ENCODE measurements around the gene INAVA. TPM values are rescaled to one million over a fixed set of nuclear protein-coding genes. Genes with fewer than 3 reads are reported as not detected.
"Not testable (repeated sequence)": the region's sequence is repeated elsewhere in the genome, so short reads cannot be mapped to it uniquely, and the experiment has no call there.

The INAVA gene
- total RNA-seq, 1 donor from 2014 or later, result not detected

DNA sequence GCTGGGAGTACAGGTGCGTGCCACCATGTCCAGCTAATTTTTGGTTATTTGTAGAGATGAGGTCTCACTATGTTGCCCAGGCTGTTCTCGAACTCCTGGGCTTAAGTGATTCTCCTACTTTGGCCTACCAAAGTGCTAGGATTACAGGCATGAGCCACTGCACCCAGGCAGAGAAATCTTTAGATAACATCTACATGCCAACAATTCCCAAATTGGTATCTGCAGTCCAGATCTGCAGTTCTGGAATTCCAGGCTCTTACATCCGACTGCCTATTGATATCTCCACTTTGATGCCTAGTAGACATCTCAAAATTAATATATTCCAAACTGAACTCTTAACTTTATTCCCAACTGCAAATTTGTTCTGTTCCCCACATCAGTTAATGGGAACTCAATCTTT is 23.3 kb downstream of the INAVA start:
- DNase-seq (ENCODE audit: low read depth in 2 of 2), result no peak

DNA sequence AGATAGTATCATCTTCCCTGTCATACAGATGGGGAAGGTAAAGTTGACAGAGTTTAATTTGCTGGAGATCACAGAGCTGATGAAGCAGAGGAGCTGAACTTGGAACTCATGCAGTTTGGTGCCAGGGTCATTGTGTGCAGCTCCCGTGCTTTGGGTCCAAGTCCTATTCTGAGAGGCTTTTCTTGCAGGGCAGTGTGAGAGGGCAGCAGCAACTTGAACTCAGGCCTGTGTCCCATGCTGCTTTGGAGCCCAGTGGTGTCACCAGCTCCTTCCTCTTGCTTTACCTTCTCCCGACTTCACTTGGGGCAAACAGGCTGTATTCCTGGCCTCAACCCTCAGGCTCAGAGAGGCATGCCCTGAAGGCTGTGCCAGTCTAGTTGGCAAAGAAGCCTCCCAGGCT is 24.7 kb downstream of the INAVA start:
- no peak for DNase-seq (ENCODE audit: low read depth in 2 of 2)

DNA sequence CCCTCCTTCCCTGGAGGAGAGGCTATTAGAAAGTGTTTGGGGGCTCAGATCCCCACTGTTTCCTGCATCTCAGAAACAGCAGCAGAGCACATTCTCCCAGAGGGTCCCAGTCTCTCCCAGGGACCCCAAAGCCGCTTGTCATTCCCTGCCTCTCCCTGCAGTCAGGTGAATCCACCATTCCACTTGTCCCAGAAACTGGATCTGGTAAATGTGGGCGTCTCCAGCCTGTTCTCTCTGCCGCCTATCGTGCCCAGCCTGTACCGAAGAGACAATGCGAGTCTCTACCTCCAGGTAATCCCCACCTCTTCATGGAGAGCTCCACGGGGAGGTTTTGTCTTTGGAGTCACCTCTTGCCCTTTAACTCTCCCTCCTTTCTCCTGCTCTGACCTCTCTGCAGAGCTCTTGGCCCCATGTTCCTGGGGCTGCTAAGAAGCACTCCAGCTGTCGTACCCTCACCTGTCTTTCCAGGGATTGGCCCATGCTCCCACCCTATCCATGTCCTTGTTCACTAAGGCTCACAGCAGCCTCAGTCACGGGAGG is 26.9 kb downstream of the INAVA start:
- DNase-seq (ENCODE audit: low read depth in 2 of 2), result no peak

DNA sequence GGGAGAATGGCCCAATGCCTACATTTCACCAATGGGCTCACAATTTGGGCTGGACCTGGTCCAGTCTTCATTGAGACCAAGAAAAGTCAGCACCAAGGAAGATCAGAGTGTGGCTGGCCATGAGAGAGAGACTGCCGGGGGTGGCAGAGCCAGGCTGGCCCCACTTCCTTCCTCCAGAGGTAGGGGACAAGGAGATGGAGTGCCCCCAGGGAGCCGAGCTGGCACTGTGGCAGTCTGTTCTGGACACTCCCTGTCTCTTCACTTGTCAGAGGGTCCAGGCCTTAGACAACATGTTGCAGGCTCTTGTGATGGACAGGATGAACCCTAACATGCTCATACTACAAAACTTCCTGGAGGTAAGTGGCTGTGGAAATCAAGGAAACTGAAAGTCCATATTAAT is 27.7 kb downstream of the INAVA start:
- no peak for DNase-seq (ENCODE audit: low read depth in 2 of 2)

DNA sequence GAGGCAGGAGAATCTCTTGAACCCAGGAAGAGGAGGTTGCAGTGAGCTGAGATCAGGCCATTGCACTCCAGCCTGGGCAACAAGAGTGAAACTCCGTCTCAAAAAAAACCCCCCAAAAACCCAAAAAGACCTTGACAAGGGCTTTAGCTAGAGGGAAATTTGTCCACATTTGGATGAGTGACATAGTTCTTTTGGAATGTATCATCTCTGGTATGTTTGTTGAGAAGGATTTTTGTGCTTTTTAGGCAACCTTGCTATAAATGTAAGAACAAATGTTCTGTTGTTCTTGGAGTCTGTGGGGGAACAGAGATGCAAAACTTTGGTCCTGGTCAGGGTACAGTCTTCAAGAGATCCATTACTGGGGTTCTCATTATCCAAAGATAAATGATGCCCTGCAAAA is 28.9 kb downstream of the INAVA start:
- no peak for DNase-seq (ENCODE audit: low read depth in 2 of 2)

DNA sequence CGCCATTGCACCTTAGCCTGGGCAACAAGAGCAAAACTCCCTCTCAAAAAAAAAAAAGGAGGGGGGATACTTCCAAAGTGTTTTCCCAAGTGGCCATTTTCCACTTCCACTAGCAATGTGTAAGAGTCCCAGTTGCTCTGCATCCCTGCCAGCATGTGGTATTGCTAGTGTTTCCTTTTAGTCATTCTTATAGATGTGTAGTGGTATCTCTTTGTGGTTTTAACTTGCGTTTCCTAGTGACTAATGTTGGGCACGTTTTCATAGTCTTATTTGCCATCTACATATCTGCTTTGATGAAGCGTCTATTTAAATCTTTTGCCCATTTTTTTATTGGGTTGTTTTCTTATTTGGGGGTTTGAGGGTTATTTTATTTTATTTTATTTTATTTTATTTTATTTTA is 31.1 kb downstream of the INAVA start:
- no peak for DNase-seq (ENCODE audit: low read depth in 2 of 2)

DNA sequence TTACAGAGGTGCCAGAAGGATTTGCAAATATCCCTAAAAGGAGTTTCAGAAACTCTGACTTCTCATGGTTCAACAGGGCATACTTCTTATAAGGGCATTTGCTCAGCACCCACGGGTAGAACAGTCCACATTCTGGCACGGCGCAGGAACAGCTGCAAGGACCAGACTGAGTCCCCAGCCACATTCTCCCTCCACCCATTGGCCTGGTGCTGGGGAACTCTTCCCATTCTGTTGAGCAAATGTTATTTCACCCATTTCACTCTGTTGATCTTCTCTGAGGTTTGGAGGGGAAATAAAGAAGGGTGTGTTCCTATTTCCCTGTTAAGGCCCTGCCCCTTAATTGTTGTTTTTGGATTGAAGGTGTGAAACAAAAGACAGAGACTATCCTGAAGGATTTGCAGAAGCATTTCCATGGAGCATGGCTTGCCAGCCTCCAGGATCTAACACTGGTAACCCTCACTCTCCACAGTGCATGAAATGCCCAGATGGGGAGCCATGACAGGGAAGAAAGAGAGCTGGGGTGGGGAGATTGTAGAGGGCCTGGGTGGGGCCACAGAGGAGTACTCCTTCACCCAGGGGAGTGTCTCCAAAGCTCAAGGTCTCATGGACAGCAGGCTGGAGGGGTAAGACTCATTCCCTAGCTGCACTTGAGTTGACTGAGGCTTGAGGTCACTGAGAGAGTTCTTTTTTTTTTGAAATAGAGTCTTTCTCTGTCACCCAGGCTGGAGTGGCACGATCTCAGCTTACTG is 35.0 kb downstream of the INAVA start:
- DNase-seq (ENCODE audit: low read depth in 2 of 2), result no peak

DNA sequence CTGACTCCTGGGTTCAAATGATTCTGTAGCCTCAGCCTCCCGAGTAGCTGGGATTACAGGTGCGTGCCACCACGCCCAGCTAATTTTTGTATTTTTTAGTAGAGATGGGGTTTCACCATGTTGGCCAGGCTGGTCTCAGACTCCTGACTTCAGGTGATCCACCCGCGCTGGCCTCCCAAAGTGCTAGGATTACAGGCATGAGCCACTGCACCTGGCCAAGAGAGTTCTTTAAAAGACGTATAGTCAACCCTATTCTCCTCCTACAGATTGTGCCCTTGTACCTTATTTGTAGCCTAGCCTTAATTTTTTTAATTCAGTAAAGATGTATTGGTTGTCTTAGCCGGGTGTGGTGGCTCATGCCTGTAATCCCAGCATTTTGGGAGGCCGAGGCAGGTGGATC is 35.6 kb downstream of the INAVA start:
- not testable (repeated sequence) for DNase-seq (ENCODE audit: low read depth in 2 of 2)

DNA sequence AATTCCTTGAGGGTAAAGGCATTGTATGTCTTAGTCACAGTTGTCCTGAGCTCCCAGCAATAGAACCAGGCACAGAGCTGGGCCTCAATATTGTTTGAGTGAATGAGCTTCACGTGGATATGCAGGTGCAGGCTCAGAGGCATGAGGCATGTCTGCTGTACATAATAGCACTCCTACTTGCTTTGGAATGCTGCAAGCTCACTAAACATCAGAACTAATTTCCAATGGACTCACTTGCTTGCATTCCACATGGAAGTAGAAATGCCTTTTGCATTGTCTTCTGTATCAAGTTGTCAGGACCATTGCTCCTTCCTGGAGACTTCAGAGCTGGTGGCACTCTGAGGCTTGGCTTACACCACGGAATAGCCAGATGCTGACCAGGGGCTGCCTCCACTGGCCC is 37.1 kb downstream of the INAVA start:
- DNase-seq (ENCODE audit: low read depth in 2 of 2), result no peak

DNA sequence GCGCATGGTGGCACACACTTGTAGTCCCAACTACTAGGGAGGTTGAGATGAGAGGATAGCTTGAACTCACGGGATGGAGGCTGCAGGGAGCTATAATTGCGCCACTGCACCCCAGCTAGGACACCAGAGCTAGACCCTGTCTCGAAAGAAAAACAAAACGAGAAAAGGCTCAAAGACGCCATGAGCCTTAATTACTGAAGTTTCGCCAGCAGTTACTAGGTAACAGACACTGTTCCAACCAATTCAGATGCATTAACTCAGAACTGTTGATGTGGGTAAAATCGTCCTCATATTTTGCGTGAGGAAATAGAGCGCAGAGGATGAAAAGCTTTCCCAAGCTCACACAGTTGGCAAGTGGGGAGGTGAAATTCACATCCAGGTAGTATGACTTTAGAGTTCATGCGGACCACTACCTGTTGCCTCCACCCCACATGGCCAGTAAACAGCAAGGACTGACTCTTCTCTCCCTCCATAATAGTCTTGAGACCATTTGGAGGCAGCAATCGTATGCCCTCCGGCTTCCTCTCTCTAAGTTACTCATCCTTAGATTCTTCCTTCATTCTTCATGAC is 40.1 kb downstream of the INAVA start:
- DNase-seq (ENCODE audit: low read depth in 2 of 2), result no peak

DNA sequence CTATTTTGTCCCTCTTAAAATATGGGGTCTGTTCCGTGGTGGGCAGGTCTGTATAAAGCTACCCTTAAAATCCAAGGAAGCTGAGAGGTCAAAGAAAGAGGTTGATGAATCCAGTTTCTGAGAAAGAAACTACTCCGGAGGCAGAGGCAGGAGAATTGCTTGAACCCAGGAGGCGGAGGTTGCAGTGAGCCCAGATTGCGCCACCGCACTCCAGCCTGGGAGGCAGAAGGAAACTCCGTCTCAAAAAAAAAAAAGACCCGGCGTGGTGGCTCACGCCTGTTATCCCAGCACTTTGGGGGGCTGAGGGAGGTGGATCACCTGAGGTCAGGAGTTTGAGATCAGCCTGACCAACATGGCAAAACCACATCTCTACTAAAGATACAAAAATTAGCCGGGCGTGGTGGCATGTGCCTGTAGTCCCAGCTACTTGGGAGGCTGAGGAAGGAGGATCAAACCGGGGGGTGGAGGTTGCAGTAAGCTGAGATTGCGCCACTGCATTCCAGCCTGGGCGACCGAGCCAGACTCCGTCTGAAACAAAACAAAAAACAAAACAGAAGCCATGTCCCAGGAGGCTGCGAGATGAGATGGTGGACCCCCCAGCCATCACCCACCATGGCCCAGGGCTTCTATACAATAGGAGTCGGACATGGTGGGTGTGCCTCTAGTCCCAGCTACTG is 40.7 kb downstream of the INAVA start:
- not testable (repeated sequence) for DNase-seq (ENCODE audit: low read depth in 2 of 2)

DNA sequence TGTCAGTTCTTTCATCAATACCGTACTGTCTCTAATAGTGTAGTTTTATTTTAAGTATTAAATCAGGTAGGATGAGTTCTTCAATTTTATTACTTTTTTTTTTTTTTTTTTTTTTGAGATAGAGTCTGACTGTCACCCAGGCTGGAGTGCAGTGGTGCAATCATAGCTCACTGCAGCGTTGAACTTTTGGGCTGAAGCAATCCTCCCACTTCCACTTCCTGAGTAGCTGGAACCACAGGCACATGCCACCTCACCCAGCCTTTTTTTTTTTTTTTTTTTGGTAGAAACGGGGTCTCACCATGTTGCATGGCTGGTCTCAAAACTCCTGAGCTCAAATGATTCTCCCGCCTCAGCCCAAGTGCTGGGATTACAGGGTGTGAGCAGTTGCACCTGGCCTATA is 44.3 kb downstream of the INAVA start:
- DNase-seq (ENCODE audit: low read depth in 2 of 2), result no peak

DNA sequence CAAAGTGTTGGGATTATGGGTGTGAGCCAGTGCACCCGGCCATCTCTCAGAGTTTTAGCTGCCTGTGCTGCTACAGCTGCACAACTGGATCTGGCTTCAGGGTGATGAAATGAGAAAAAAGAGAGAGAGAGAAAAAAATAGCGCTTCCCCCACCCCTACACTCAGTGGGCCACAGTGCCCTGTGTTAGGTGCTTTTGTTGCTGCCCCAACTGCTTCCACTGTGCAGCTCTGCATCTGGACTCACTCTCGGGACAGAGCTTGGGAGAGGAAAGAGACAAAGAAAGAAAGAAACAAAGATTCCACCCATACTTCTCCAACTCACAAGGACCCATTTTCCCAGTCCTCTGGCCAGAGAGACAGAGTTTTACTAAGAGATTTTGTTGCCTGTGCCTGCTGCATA is 50.4 kb downstream of the INAVA start:
- no peak for DNase-seq (ENCODE audit: low read depth in 2 of 2)

DNA sequence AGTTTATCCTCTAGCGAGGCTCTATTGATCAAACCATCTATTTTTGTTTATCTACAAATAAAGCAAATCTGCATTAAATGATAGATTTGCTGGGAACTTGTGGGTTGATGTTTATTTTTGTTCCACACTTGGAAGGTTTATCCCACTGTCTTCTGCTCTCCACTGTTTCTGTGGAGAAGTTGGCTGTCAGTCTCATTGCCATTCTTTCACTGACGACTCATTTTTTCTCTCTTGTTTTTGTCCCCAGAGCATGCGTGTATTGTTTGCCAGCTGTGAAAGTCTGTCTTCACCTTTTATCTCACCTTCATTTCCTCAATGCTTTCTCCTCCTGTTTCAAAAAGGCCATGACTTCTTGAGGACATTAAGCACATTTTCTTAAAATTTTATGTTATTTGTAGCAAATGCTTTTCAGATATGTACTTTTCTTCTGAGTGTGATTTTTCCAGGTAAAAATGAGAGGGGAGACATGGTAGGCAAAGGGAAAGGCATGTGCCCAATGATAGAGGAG is 52.4 kb downstream of the INAVA start:
- no peak for DNase-seq (ENCODE audit: low read depth in 2 of 2)

DNA sequence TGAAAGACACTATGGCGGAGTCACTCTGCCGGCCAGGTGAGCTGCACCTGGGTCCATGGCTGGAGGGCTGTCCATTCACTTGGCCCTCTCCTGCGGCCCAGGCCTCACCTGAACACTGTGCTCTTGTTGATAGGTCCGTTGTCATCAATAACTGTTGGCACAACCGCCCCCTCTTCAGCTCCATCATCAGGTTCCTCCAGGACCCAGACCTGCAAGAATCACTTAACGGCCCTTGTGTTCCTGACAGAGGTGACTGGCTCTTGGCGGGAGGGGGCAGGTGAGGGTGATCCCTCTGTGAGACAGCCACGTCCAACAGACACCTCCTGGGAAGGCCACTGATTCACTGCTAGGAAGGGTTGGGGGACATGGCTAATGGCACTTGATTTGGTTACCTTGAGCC is 54.9 kb downstream of the INAVA start:
- no peak for DNase-seq (ENCODE audit: low read depth in 2 of 2)

DNA sequence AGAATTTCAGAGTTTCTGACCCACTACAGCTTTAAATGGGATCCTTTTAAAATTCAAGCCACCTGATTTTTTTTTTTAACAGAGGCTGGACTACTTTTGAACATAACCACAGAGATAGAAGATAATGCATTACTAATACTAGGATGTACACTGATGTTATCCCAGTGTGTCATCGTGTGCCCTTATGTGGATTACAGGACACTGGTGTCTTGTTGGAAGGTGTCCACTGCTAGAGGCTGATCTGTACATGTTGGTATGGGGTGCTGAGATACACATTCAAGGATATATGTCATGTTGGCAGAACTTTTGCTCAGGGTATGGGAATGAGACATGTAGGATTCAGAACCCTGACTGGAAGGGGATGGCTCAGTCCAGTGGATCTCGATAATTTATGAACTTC is 56.3 kb downstream of the INAVA start:
- DNase-seq (ENCODE audit: low read depth in 2 of 2), result no peak

DNA sequence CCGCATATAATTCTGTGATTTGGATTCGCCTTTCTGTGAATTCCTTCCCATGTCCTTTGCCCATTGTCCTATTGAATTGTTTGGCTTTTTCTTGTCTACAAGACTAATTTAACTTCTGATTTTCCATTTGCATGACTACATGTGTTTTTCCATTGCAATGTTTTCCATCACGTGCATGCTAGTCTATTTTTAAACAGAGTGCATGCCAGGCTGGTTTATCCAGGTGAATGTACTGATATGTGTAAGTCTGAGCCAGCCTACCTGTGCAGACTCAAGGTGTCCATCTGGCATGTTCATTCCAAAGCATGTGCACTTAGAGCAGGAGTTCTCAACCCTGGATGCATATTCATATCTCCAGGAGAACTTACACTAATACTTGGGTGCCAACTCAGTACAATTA is 59.7 kb downstream of the INAVA start:
- DNase-seq (ENCODE audit: low read depth in 2 of 2), result peak in 1 of 2 donors; percentile 65

DNA sequence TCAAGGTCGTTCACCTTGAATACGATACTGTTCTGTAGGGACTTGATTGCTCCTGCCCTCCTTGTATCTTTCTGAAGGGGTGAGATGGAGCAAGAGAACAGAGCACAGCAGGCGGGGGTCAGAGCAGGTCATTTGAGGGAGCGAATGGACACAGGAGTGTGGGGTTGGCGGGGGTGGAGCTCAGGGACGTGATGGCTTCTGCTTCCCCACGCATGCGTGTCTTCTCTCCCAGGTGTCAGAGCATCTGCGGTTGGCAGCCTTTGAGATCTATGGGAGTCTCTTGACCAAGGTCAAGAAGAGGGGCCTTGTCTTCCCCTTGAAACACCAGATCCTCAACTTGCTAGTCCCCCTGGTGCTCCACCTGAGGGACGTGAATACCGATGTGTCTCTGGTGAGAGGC is 63.9 kb downstream of the INAVA start:
- DNase-seq (ENCODE audit: low read depth in 2 of 2), result no peak

DNA sequence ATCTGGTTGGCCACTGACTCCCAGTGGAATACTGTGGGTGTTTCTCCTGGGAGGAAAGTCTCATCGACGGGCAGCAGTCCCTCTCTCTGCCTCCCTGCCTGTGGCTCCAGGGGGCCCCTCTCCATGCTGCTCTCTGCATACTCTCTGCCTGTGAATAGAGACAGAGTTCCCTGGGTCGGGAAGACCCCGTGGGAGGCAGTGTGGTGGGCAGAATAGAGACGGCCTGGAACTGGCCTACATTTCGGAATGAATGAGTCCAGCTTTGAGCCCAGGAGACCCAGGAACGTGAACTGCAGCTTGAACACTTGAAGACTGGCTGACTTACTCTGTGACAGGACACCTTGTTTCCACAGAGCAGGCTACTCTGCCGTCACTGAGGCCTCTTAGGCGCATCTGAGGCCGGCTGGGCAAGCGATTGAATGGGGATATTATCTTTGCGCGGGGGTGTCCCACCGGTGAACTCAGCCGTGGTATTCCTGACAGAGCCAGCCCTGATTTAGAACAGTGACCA is 64.8 kb downstream of the INAVA start:
- no peak for DNase-seq (ENCODE audit: low read depth in 2 of 2)

DNA sequence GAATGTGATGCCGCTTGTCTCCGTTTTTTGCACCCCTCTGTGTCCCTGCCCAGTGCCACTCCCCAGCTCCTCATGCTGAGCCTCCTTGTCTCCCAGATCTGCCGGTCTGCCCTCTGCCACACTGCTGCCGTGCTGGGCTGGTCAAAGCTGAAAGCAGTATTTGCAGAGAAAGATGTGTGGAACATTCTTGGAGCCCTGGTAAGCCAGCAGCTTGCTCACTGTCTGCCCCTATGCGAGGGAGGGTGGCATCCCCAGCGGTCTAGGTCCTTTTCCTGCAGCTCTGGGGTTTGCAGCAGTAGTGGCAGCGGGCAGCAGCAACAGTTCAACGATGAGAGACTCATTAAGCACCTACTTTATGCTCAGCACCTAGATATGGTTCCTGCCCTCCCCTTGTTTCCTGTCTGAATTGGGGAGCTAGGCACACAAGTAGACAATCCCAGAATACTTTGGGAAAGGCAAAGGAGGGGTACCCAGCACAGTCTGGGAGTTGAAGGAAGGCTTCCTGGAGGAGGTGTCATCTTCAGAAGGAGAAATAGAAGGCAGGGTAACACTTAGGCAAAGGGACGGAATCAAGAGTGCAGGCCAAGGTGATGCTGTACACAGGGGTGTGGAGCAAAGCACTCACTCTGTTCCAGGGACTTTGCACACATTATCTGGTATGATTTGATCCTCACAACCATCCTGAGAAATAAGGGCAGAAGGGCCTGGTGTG is 65.7 kb downstream of the INAVA start:
- DNase-seq (ENCODE audit: low read depth in 2 of 2), result no peak

DNA sequence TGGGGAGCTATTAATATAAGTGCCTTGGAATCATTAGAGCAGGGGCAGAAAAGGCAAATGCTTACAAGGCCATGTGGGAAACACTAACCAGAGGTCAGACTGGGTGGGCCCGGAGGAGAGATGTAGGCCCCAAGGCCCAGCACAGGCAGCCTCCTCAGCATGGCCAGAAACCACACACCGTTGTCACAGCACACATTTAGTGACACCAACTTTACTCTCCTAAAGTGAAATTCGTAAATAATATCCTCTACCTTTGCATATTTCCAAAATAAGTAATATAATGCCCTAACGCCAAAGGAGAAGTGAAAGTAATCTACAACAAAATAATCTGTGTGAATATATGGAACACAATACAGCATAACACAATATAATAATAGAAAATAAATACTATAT is 66.2 kb downstream of the INAVA start:
- DNase-seq (ENCODE audit: low read depth in 2 of 2), result no peak

DNA sequence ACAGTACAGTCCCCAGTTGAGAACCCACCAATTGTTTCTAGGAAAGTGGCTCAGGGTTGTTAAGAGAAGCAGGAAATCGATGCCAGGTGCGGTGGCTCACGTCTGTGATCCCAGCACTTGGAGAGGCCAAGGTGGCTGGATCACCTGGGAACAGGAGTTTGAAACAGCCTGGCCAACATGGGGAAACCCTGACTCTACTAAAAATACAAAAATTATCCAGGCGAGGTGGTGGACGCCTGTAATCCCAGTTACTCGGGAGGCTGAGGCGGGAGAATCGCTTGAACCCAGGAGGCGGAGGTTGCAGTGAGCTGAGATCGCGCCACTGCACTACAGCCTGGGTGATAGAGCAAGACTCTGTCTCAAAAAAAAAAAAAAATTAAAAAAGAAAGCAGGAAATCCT is 67.5 kb downstream of the INAVA start:
- not testable (repeated sequence) for DNase-seq (ENCODE audit: low read depth in 2 of 2)
